ENCODE results near the gene CHRD. TPM values are rescaled to one million over a fixed set of nuclear protein-coding genes. Genes with fewer than 3 reads are reported as not detected.

CHRD gene
- polyA plus RNA-seq, 1 donor = 10.6 TPM

DNA sequence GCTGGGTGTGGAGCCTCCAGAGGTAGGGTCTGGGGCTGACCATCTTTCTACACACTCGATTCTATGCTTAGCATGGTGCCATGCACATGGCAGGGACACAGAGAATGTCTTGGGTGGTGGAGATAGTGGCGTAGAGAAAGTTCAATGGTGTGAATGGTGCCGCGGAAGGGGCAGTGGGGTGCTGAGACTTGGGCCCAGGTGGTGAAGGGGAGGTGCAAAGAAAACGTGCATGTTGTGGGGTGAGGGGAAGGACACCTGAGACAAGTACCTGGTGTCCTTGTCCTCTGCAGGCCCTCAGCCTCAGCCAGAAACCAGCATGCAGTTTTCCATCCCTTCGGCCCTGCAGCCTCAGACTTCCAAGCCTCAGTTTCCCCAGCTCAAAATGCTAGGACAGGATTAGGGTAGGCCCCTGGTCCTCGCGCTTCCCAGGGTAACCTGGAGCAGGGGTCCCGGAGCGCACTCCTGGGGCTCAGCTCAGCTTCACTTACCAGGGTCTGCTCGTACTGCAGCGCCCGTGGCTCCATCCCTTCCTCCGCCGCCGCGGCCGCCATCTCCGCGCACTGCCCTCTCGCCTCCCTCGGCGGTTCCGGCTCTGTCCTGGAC lies 18.8 kb upstream of the CHRD start:
- no peak for DNase-seq

DNA sequence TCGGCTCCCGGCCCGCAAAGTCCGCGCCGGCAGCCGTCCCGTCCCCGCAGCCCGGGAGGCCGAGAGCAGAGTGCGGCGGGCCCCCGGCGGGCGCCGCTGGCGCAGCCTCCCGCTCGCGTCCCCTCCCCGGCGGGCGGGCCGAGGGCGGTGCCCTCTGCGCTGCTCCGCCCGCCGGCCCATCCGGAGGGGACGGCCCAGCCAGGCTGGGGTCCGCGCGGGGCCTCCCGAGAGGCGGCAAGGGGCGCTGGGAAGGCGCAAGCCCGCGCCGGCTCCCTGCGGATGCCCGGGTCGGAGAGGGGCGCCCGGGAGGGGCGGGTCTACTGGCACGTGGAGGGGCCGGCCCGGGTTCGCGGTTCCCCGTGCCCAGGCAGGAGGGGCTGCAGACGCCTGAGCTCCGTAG lies 18.3 kb upstream of the CHRD start, which contains the start of the genes CLCN2 and POLR2H:
Gene CLCN2 (minus strand): TSS at position 74 of the 400 bp plus-strand sequence. CDS start 126 bp downstream, outside the sequence.
Gene POLR2H (plus strand): TSS at position 179 of the 400 bp plus-strand sequence. CDS start 1,783 bp downstream, outside the sequence.
- peak; percentile 74 for DNase-seq

DNA sequence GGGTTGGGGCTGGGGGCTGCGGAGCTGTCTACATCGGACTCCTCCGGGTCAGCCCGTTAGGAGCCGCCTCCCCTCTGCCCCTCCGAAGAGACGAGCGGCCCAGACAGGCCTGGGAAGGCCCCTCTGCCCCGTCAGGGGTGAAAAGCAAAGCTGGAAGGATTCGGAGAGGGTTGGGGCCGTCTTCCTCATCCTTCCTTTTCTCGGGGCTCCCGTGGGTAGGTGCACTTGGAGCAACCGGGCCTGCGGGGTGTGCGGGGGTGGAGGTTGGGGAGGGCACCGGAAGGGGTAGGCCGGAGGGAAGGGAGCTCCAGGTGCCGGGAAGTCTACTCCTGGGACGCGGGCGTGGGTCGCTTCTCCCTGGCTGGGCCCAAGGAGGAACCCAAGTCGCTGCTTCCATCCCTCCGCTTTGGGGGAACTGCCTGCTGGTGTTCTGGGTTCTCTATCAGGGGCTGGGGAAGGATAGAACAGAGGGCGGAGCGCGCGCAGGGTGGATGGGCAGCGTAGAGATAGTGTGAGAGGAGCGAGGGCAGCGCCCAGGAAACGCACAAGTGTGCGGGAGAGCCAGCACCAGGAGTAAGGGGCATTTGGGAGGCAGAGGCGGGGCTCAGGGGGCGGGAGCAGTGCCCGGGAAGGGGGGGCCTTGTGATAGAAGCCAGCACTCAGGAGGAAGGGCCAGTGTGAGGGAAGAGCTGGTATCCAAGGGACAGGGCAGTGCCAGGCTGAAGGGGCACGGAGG lies 17.8 kb upstream of the CHRD start:
- DNase-seq = no peak

DNA sequence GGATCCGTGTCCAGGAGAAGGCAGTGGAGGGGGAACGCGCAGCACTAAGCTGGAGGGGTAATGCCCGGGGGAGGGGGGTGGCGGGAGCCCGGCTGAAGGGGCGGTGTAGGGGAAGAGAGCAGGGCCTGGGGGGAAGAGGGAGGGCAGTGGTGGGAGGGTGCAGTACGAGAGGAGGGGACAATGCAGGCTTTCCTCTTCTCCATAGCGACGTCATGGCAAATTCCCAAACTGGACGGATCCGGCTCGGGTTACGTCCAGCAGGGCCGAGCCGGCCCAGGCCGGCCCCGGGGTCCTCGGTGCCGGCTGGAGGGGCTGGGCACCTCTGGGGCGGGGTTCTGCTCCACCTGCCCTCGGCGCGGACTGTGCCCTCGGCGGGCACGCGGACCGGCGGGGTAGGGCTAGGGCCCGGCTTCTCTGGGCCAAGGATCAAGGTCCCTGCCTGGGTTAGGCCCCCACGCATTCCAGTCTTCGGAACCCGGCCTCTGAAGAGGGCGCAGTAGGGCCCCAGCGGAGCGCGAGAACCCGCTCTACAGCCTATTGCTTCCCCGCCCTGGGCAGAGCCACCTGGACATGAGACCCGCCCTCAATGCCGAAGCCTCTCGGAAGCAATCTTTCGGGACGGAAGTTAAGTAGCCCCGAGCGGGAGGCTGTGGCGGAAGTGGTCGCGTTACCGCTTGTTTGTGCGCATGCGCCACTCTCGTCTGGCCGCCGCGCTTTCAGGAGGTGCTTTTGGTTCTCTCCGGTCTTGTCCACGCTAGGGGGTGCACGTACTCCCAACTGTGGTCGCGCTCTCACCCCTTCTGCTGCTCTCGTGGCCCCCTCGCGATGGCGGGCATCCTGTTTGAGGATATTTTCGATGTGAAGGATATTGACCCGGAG lies 16.9 kb upstream of the CHRD start:
- DNase-seq = peak; percentile 96

DNA sequence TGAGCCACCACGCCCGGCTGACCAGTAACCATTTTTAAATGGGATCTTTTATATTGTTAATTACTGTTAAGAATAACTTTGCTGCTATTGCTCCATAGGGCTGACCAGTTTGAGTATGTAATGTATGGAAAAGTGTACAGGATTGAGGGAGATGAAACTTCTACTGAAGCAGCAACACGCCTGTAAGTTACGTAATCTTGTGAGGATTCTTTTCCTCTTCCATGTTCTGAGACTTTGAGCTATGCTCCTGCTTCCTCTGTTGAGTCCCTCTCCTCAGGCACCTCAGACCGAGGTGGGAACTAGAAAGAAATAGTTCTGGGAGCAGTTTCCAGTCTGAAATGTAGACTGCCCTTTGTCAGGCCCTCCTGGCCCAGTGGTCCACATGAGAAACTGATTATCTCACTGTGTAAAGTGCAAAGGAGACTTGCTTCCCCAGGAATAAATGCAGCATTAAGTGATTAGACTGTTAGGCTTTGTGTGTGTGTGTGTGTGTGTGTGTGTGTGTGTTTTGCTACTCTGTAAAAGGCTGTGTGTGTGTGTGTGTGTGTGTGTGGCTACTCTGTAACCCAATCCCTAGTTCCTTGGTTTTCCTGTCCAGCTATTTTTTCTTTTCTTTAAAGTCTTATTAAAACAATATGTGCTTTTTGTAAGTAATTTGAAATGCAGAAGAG lies 13.1 kb upstream of the CHRD start:
- DNase-seq = no peak

- DNase-seq = no peak
Measured at GRCh38 chr3:184368116-184368515, 11.7 kb upstream of the CHRD start.

- no peak for DNase-seq
Measured at GRCh38 chr3:184368586-184369183, 11.2 kb upstream of the CHRD start.

GRCh38 chr3:184371570-184372018 lies 8.3 kb upstream of the CHRD start:
- peak; percentile 75 for DNase-seq

GRCh38 chr3:184372296-184372821 lies 7.5 kb upstream of the CHRD start:
- DNase-seq = no peak

GRCh38 chr3:184372911-184373310 lies 6.9 kb upstream of the CHRD start:
- no peak for DNase-seq

DNA sequence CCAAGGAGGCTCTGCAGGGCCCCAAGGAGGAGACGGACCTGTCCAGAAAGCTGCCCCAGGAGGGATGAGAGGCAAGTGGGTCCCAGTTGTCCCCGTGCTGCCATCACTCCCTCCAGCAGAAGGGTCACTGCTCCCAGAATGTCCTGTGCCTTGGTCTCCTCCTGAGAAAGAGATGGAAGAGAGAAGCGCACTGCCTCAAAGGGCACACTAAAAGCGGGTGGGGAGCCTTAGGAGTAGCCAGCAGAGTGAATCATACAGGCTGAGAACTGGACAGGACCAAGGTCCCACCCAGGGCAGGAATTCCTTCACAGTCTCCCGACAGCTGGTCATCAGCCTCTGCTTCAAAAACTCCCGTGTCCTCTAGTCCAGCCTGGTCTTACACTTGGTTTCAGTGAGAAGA lies 6.4 kb upstream of the CHRD start:
- DNase-seq = no peak

DNA sequence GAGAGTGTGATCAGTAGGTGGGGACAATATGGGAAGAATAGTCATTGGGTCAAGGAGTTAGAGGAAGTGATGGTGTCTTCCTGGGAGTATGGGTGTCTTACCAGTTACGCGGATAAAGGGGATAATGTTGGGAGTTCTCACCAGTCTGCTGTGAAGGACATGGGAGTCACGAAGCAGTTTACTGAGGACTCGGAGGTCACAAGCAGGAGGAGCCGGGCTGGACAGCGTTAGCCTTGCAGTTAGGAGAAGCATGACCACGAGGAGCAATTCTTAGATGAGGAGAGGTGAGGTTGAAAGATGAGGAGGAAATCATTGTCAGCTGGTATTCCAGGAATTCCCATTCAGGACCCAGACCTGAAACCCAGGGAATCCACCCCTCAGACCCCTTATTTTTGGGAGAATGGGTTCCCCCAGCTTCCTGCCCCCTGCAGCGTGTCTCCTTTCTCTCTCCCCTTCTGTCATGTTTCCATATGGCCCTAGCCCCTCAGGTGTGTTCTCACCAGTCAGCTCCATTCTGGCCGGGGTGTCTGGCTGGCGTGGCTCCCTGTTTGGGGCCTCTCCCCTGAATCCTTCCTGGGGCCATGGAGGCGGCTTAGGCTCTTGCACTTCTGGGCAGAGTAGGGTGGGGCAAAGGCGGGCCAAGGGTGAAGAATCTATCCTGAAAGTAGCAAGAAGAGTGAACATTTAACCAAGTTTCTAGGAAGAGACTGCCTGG lies 4.0 kb upstream of the CHRD start:
- DNase-seq = no peak

GRCh38 chr3:184377374-184377773 lies 2.5 kb upstream of the CHRD start:
- DNase-seq = no peak

- DNase-seq = no peak
Measured at GRCh38 chr3:184377882-184378445, 1.9 kb upstream of the CHRD start, which contains the start of gene THPO. Gene THPO (minus strand): TSS chr3:184378207. CDS start chr3:184376259, 1,948 bp downstream.

DNA sequence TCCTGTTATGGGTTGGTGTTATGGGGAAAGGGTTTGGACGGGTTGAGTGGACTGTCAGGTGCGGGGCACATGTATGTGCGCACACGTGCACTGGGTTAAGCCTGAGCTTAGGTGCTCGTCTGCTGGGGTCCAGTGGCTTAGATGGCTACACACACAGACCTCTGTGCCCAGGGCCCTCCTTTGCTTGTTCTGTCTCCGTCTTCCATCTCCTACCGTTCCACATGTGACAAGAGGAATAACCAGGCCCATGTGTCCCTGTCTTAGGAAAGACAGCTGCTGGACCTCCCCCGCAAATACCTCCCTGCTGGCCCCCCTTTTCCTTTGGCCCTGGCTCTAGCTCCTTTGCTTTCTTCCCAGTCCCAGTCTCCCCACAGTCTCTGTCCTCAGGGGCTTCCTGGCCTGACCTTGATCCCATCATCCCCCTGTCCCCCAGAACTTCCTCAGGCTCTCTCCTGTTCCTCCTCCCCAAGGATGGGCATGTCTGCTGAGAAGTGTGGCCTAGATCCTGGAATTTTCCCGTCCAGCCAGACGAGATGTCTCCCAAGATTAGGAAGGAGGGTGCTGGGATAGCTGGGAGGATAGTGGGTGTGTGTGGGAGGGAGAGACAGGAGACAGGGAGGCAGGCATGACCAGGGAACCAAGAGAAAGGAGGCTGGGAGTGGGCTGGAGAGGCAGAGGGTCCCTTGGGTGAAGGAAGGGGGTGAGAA lies 1.1 kb upstream of the CHRD start:
- DNase-seq = no peak

GRCh38 chr3:184380185-184380626 lies 352 bp downstream of the CHRD start:
- DNase-seq = no peak

- no peak for DNase-seq
Measured at GRCh38 chr3:184380627-184381260, 890 bp downstream of the CHRD start.

DNA sequence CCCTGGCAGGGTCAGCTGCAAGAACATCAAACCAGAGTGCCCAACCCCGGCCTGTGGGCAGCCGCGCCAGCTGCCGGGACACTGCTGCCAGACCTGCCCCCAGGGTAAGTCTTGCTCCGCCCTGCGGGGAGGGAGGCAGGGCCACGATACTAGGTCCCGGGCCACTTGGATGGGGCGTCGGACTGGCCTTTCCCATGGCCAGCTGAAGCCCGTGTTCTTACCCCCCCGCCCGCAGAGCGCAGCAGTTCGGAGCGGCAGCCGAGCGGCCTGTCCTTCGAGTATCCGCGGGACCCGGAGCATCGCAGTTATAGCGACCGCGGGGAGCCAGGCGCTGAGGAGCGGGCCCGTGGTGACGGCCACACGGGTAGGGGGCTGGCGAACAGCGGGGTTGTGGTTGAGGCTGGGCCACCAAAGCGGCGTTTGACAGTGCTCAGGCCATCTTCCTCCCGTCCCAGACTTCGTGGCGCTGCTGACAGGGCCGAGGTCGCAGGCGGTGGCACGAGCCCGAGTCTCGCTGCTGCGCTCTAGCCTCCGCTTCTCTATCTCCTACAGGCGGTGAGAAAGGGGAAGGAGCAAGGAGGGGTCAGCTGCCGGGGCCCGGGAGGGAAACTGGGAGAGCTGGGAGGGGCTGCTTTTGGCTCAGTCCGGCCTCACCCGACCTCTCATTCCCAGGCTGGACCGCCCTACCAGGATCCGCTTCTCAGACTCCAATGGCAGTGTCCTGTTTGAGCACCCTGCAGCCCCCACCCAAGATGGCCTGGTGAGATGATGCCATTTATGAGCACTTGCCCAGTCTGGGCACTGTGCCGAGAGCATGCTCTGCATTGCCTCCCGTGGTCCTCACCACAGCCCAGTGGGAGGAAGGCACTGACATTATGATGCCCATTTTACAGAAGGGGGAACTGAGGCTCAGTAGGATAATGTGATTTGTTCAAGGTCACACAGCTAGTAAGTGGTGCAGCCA lies 1.7 kb downstream of the CHRD start:
- no peak for DNase-seq

Measured in left kidney (tissue), 2 donors.